NB4 (cell line): ENCODE measurements around the gene PLEKHG3.

Source experiments
- MYC ChIP-seq: IDR thresholded peaks from 2 replicates; pipeline ENCODE4 v1.6.1; 2011; ENCODE audit warnings: low read depth, low read length
- POLR2A ChIP-seq: IDR thresholded peaks from 2 replicates; pipeline ENCODE4 v1.6.1; 2011; ENCODE audit warnings: mild to moderate bottlenecking; ENCODE audit not compliant: insufficient read length; ENCODE audit errors: extremely low read depth
- TF ChIP-seq, protein P1 (sequence below): IDR thresholded peaks from one replicate; pipeline ENCODE4 v1.5.1; 2012; ENCODE audit warnings: low read depth, low read length
- TF ChIP-seq, protein P2 (sequence below): IDR thresholded peaks from 2 replicates; pipeline ENCODE4 v1.6.1; 2011; ENCODE audit warnings: low read depth, low read length

DNA sequence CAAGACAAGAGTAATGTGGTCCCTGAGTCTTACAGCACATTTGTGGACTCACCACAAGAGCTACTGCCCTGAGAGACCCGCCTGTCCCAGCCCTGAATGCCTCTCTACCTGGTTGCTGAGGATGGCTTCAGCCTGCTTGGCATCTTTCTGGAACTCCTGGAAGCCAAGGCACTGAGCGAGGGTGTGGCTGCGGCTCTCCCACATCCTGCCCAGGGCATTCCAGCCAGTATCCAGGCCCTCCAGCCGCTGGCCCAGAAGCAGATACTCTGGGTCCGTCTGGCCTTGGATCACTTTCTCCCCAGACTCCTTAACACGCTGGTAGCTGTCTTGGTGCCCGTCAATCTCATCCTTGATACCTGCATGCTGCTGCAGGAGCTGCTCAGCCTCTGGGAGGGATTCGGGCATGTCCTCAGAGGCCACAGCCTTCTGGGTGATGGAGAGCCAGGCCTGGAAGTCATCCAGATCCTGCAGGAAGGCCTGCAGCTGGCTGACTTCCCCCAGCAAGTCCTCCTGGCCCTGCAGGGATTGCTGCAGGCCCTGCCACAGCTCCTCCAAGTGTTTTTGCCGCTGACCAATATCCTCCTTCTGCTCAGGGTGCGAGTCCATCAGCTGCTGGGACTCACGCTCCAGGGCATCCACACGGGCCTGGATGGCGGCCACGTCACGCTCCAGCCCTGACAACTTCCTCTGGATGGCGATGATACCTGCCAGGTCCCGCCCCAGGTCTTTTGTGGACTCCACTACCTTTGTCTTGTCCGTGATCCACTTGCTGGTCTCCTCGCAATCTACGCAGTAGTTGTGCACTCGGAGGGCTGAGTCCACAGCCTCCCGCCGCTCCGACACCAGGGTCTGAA lies 82.3 kb downstream of the PLEKHG3 start:
- TF ChIP-seq, protein P1, sequence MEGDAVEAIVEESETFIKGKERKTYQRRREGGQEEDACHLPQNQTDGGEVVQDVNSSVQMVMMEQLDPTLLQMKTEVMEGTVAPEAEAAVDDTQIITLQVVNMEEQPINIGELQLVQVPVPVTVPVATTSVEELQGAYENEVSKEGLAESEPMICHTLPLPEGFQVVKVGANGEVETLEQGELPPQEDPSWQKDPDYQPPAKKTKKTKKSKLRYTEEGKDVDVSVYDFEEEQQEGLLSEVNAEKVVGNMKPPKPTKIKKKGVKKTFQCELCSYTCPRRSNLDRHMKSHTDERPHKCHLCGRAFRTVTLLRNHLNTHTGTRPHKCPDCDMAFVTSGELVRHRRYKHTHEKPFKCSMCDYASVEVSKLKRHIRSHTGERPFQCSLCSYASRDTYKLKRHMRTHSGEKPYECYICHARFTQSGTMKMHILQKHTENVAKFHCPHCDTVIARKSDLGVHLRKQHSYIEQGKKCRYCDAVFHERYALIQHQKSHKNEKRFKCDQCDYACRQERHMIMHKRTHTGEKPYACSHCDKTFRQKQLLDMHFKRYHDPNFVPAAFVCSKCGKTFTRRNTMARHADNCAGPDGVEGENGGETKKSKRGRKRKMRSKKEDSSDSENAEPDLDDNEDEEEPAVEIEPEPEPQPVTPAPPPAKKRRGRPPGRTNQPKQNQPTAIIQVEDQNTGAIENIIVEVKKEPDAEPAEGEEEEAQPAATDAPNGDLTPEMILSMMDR = no peak
- no peak for TF ChIP-seq POLR2A
- TF ChIP-seq MYC = no peak
- TF ChIP-seq, protein P2, sequence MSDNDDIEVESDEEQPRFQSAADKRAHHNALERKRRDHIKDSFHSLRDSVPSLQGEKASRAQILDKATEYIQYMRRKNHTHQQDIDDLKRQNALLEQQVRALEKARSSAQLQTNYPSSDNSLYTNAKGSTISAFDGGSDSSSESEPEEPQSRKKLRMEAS = no peak
